CD4-positive, alpha-beta T cell treated with Interleukin-4 for 4 hours (primary cell): ENCODE results near the gene PLD1.
"Not testable (repeated sequence)": the region's sequence is repeated elsewhere in the genome, so short reads cannot be mapped to it uniquely, and the experiment has no call there.

Experiments
- DNase-seq: peaks from one replicate; pipeline ENCODE4 v3.0.0-alpha.2; 2020

The PLD1 gene

GRCh38 chr3:171598990-171599389 lies 211.3 kb downstream of the PLD1 start:
- DNase-seq: no peak

- no peak for DNase-seq
Observed at GRCh38 chr3:171592786-171593185, 217.5 kb downstream of the PLD1 start.

- DNase-seq: no peak
Observed at GRCh38 chr3:171591070-171591469, 219.2 kb downstream of the PLD1 start.

- DNase-seq: no peak
Observed at GRCh38 chr3:171586274-171586673, 224.0 kb downstream of the PLD1 start.

GRCh38 chr3:171585039-171585438 lies 225.2 kb downstream of the PLD1 start:
- DNase-seq: no peak

- no peak for DNase-seq
Observed at GRCh38 chr3:171584100-171584499, 226.2 kb downstream of the PLD1 start.

- DNase-seq: no peak
Observed at GRCh38 chr3:171574556-171575240, 235.6 kb downstream of the PLD1 start.

- no peak for DNase-seq
Observed at GRCh38 chr3:171569571-171570132, 240.6 kb downstream of the PLD1 start.

GRCh38 chr3:171568766-171569165 lies 241.5 kb downstream of the PLD1 start:
- no peak for DNase-seq

- peak; percentile 64 for DNase-seq
Observed at GRCh38 chr3:171566803-171567422, 243.4 kb downstream of the PLD1 start.

- no peak for DNase-seq
Observed at GRCh38 chr3:171565481-171566058, 244.7 kb downstream of the PLD1 start.

GRCh38 chr3:171564748-171565480 lies 245.4 kb downstream of the PLD1 start:
- no peak for DNase-seq

GRCh38 chr3:171563298-171563697 lies 247.0 kb downstream of the PLD1 start:
- DNase-seq: no peak

GRCh38 chr3:171562459-171562858 lies 247.8 kb downstream of the PLD1 start:
- not testable (repeated sequence) for DNase-seq

- DNase-seq: peak; percentile 27
Observed at GRCh38 chr3:171561596-171562323, 248.5 kb downstream of the PLD1 start.

GRCh38 chr3:171559586-171559985 lies 250.7 kb downstream of the PLD1 start:
- no peak for DNase-seq

GRCh38 chr3:171558188-171558696 lies 252.0 kb downstream of the PLD1 start:
- no peak for DNase-seq

- no peak for DNase-seq
Observed at GRCh38 chr3:171557173-171557572, 253.1 kb downstream of the PLD1 start.

- no peak for DNase-seq
Observed at GRCh38 chr3:171556574-171557145, 253.6 kb downstream of the PLD1 start.

GRCh38 chr3:171556148-171556547 lies 254.1 kb downstream of the PLD1 start:
- no peak for DNase-seq

GRCh38 chr3:171553086-171553485 lies 257.2 kb downstream of the PLD1 start:
- no peak for DNase-seq

GRCh38 chr3:171552531-171552930 lies 257.8 kb downstream of the PLD1 start:
- no peak for DNase-seq
